ENCODE results near the gene KRT2.

DNA sequence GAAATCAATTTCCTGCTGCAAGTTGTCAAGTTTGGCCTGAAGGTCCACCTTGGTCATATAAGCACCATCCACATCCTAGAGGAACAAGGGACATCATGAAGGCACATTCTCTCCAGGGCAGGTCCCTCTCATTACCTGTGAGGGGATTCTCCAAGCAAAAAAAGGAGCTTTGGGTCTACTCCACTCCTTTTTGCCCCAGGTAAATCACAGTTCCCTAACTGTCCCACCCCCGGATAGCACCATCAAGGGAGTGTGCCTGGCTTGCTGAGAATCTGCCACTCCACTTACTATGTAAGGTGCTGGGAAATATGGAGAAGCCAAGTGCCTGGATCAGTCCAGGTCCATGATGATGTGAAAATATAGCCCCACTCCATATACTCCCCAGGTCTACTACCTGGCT lies 25.7 kb upstream of the KRT2 start:
- TF ChIP-seq, protein P1, sequence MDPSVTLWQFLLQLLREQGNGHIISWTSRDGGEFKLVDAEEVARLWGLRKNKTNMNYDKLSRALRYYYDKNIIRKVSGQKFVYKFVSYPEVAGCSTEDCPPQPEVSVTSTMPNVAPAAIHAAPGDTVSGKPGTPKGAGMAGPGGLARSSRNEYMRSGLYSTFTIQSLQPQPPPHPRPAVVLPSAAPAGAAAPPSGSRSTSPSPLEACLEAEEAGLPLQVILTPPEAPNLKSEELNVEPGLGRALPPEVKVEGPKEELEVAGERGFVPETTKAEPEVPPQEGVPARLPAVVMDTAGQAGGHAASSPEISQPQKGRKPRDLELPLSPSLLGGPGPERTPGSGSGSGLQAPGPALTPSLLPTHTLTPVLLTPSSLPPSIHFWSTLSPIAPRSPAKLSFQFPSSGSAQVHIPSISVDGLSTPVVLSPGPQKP (IDR thresholded peaks at IDR 0.05; ENCODE audit: low read depth, low read length), result no peak
- TF ChIP-seq, protein P2, sequence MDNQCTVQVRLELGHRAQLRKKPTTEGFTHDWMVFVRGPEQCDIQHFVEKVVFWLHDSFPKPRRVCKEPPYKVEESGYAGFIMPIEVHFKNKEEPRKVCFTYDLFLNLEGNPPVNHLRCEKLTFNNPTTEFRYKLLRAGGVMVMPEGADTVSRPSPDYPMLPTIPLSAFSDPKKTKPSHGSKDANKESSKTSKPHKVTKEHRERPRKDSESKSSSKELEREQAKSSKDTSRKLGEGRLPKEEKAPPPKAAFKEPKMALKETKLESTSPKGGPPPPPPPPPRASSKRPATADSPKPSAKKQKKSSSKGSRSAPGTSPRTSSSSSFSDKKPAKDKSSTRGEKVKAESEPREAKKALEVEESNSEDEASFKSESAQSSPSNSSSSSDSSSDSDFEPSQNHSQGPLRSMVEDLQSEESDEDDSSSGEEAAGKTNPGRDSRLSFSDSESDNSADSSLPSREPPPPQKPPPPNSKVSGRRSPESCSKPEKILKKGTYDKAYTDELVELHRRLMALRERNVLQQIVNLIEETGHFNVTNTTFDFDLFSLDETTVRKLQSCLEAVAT (IDR thresholded peaks at IDR 0.05), result no peak
- TF ChIP-seq MTA3 (IDR thresholded peaks at IDR 0.05; ENCODE audit: borderline replicate concordance, low read length), result no peak
- TF ChIP-seq, protein P3, sequence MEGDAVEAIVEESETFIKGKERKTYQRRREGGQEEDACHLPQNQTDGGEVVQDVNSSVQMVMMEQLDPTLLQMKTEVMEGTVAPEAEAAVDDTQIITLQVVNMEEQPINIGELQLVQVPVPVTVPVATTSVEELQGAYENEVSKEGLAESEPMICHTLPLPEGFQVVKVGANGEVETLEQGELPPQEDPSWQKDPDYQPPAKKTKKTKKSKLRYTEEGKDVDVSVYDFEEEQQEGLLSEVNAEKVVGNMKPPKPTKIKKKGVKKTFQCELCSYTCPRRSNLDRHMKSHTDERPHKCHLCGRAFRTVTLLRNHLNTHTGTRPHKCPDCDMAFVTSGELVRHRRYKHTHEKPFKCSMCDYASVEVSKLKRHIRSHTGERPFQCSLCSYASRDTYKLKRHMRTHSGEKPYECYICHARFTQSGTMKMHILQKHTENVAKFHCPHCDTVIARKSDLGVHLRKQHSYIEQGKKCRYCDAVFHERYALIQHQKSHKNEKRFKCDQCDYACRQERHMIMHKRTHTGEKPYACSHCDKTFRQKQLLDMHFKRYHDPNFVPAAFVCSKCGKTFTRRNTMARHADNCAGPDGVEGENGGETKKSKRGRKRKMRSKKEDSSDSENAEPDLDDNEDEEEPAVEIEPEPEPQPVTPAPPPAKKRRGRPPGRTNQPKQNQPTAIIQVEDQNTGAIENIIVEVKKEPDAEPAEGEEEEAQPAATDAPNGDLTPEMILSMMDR (IDR thresholded peaks at IDR 0.05 in 2 of 3, conservative IDR thresholded peaks at IDR 0.05 in 1 of 3; ENCODE audit: control insufficient read depth in 2 of 3, extremely low read depth in 1 of 3, insufficient read depth in 1 of 3, low read depth in 3 of 3, low read length in 3 of 3), result no peak
- TF ChIP-seq JUND (IDR thresholded peaks at IDR 0.05; ENCODE audit: low read depth, low read length), result no peak
- no peak for TF ChIP-seq GABPA (IDR thresholded peaks at IDR 0.05; ENCODE audit: low read depth)

All from GM12878 (cell line).